Smooth muscle cell (in vitro differentiated cells): ENCODE data around the gene PPIAL4G. TPM values are rescaled to one million over a fixed set of nuclear protein-coding genes. Genes with fewer than 3 reads are reported as not detected.
"Not testable (repeated sequence)": the region's sequence is repeated elsewhere in the genome, so short reads cannot be mapped to it uniquely, and the experiment has no call there.

ENCODE experiments used
- DNase-seq: peaks from one replicate; lab custom pipeline; 2025; ENCODE audit not compliant: unreplicated experiment; lab: John Stamatoyannopoulos, UW
- H2AFZ ChIP-seq: fragments of 200-600 bp; sonication (generic); 2 replicates; pipeline ENCODE4 v1.6.0; 2016; ENCODE audit warnings: antibody characterized with exemption, low read depth, mild to moderate bottlenecking
- H3F3A ChIP-seq: fragments of 200-600 bp; sonication (generic); 2 replicates; pipeline ENCODE4 v1.6.0; 2017; ENCODE audit warnings: antibody characterized with exemption, low read depth
- H3K27ac ChIP-seq: fragments of 200-600 bp; sonication (generic); 2 replicates; pipeline ENCODE4 v1.5.1; 2016; ENCODE audit warnings: low read depth, mild to moderate bottlenecking
- H3K27me3 ChIP-seq: fragments of 200-600 bp; sonication (generic); 2 replicates; pipeline ENCODE4 v1.6.1; 2016; ENCODE audit warnings: low read depth, mild to moderate bottlenecking
- H3K36me3 ChIP-seq: fragments of 200-600 bp; sonication (generic); 2 replicates; pipeline ENCODE4 v1.5.1; 2016; ENCODE audit warnings: low read depth
- H3K4me1 ChIP-seq: fragments of 200-600 bp; sonication (generic); 2 replicates; pipeline ENCODE4 v1.5.1; 2016; ENCODE audit warnings: low read depth
- H3K4me2 ChIP-seq: fragments of 200-600 bp; sonication (generic); 2 replicates; pipeline ENCODE4 v1.6.0; 2016; ENCODE audit warnings: mild to moderate bottlenecking
- H3K4me3 ChIP-seq: fragments of 200-600 bp; sonication (generic); 2 replicates; pipeline ENCODE4 v1.5.1; 2016; ENCODE audit warnings: mild to moderate bottlenecking
- H3K79me2 ChIP-seq: fragments of 200-600 bp; sonication (generic); 2 replicates; pipeline ENCODE4 v1.6.0; 2016; ENCODE audit warnings: low read depth, mild to moderate bottlenecking
- H3K9ac ChIP-seq: fragments of 200-600 bp; sonication (generic); 2 replicates; pipeline ENCODE4 v1.6.0; 2016; ENCODE audit warnings: low read depth
- H3K9me3 ChIP-seq: fragments of 200-600 bp; sonication (generic); replicated peaks from 2 replicates; pipeline ENCODE4 v1.5.1; 2016; ENCODE audit warnings: low read depth
- H4K20me1 ChIP-seq: fragments of 200-600 bp; sonication (generic); 2 replicates; pipeline ENCODE4 v1.6.0; 2016; ENCODE audit warnings: low read depth
- WGBS: methylation state at CpG from one replicate; pipeline ENCODE4 v1.1.7; 2016; ENCODE audit warnings: low lambda C conversion rate; 5-methylcytosine and 5-hydroxymethylcytosine counted together
- polyA plus RNA-seq: library from polyadenylated mRNA; unstranded; fragments of >200 nt; fragmentation: Nextera tagmentation; extraction: Ambion mirVana; gene quantifications from 2 replicates; pipeline ENCODE4 v1.2.1, GENCODE V29; 2016
- total RNA-seq: library from RNA; depleted of rRNA; stranded (reverse); fragments of >200 nt; gene quantifications from 2 replicates; pipeline ENCODE4 v1.2.3, GENCODE V29; 2014

The PPIAL4G gene
- total and polyA plus RNA-seq, 2 experiments from 2014 or later, result not detected

GRCh38 chr1:148522072-148522471, 39.0 kb upstream of the PPIAL4G start:
- H3K4me2 ChIP-seq, result peak overlapping the region; percentile 75

GRCh38 chr1:148514310-148514709, 31.2 kb upstream of the PPIAL4G start:
- not testable (repeated sequence) for DNase-seq, H3K4me2 ChIP-seq, H3K27me3 ChIP-seq, H3K4me1 ChIP-seq, H3K36me3 ChIP-seq, H3K9ac ChIP-seq, H3K27ac ChIP-seq, H2AFZ ChIP-seq, H3F3A ChIP-seq, H3K9me3 ChIP-seq, H3K79me2 ChIP-seq, H4K20me1 ChIP-seq, H3K4me3 ChIP-seq
- no CpG with 5 or more reads among the region's 3 CpGs for WGBS

More at GRCh38 chr1:148522072-148522471, 39.0 kb upstream of the PPIAL4G start:
- H2AFZ ChIP-seq, H3F3A ChIP-seq, H3K27me3 ChIP-seq, H3K36me3 ChIP-seq, H3K9me3 ChIP-seq, H3K4me1 ChIP-seq, H4K20me1 ChIP-seq, H3K79me2 ChIP-seq: not testable (repeated sequence)
- WGBS, result 4% methylated on average over 18 of the region's 23 CpGs
- DNase-seq, result peak; percentile 35
- Histone ChIP-seq H3K9ac (peak overlapping the region; percentile 47), H3K27ac (peak overlapping the region; percentile 88), H3K4me3 (peak overlapping the region; percentile 41)

- not testable (repeated sequence) for H3K27me3 ChIP-seq, H3K9me3 ChIP-seq, H3K4me3 ChIP-seq, H3K4me2 ChIP-seq, H3K79me2 ChIP-seq, H2AFZ ChIP-seq, H3K9ac ChIP-seq, H3K4me1 ChIP-seq, DNase-seq, H4K20me1 ChIP-seq, H3F3A ChIP-seq, H3K36me3 ChIP-seq
- peak overlapping the region; percentile 47 for H3K27ac ChIP-seq
- 60% methylated on average over 8 of the region's 9 CpGs for WGBS
These were observed 29.6 kb upstream of the PPIAL4G start for GRCh38 chr1:148512571-148513184.

- not testable (repeated sequence) for H4K20me1 ChIP-seq, H3K79me2 ChIP-seq
These were observed 10.8 kb upstream of the PPIAL4G start for GRCh38 chr1:148493933-148494332.

GRCh38 chr1:148481134-148481533, 2.0 kb downstream of the PPIAL4G start:
- not testable (repeated sequence) for H3K27ac ChIP-seq, H3F3A ChIP-seq
- WGBS, result 83% methylated on average over 1 of the region's 4 CpGs

More at GRCh38 chr1:148493933-148494332, 10.8 kb upstream of the PPIAL4G start:
- not testable (repeated sequence) for H3K27me3 ChIP-seq, H3K36me3 ChIP-seq, H3K4me3 ChIP-seq, H3K9me3 ChIP-seq, H3K9ac ChIP-seq, H2AFZ ChIP-seq, H3K4me1 ChIP-seq, DNase-seq, H3K27ac ChIP-seq, H3K4me2 ChIP-seq, H3F3A ChIP-seq

GRCh38 chr1:148459694-148460093, 23.4 kb downstream of the PPIAL4G start:
- not testable (repeated sequence) for H3K9me3 ChIP-seq, H4K20me1 ChIP-seq, H3F3A ChIP-seq, H3K79me2 ChIP-seq, H3K4me1 ChIP-seq, DNase-seq, H3K27me3 ChIP-seq, H3K36me3 ChIP-seq, H2AFZ ChIP-seq
- Histone ChIP-seq H3K27ac (peak overlapping the region; percentile 80), H3K4me3 (peak overlapping the region; percentile 76), H3K4me2 (peak overlapping the region; percentile 88), H3K9ac (peak overlapping the region; percentile 85)
- no CpG with 5 or more reads among the region's 28 CpGs for WGBS

More at GRCh38 chr1:148481134-148481533, 2.0 kb downstream of the PPIAL4G start:
- not testable (repeated sequence) for H3K4me1 ChIP-seq, H3K9ac ChIP-seq, DNase-seq, H3K27me3 ChIP-seq, H3K9me3 ChIP-seq, H2AFZ ChIP-seq, H4K20me1 ChIP-seq, H3K4me2 ChIP-seq, H3K79me2 ChIP-seq, H3K36me3 ChIP-seq, H3K4me3 ChIP-seq

GRCh38 chr1:148458901-148459581, 24.1 kb downstream of the PPIAL4G start:
- H3K9me3 ChIP-seq, DNase-seq, H3K79me2 ChIP-seq, H3F3A ChIP-seq, H3K27me3 ChIP-seq, H2AFZ ChIP-seq, H3K36me3 ChIP-seq, H4K20me1 ChIP-seq, H3K4me1 ChIP-seq: not testable (repeated sequence)
- peak overlapping the region; percentile 80 for H3K27ac ChIP-seq
- H3K9ac ChIP-seq, result peak overlapping the region; percentile 85
- peak overlapping the region; percentile 88 for H3K4me2 ChIP-seq
- under 1% methylated on average over 28 of the region's 63 CpGs for WGBS
- peak overlapping the region; percentile 76 for H3K4me3 ChIP-seq

GRCh38 chr1:148458398-148458797, 24.7 kb downstream of the PPIAL4G start:
- H2AFZ ChIP-seq, H4K20me1 ChIP-seq, H3K9me3 ChIP-seq, DNase-seq, H3F3A ChIP-seq, H3K27me3 ChIP-seq, H3K36me3 ChIP-seq, H3K4me1 ChIP-seq, H3K79me2 ChIP-seq: not testable (repeated sequence)
- Histone ChIP-seq H3K27ac (peak overlapping the region; percentile 66), H3K4me2 (peak overlapping the region; percentile 82), H3K4me3 (peak overlapping the region; percentile 76), H3K9ac (peak overlapping the region; percentile 81)
- WGBS, result 0% methylated on average over 11 of the region's 11 CpGs
